ENCODE results near the gene HMGCS1.

HMGCS1 gene

GRCh38 chr5:43245724-43246385 lies 67.4 kb downstream of the HMGCS1 start:
- in situ Hi-C loops (cut with HindIII; ENCODE audit: low sequenced_read_pairs): no loop called here
- no peak overlapping the region for H3K4me3 ChIP-seq (ENCODE audit: low read depth, low read length)
- TF ChIP-seq CTCF (IDR thresholded peaks at IDR 0.05; ENCODE audit: low read depth, low read length, missing control alignments): no peak
- DNase-seq (ENCODE audit: low read depth): no peak

- no peak for TF ChIP-seq CTCF (IDR thresholded peaks at IDR 0.05; ENCODE audit: low read depth, low read length, missing control alignments)
- in situ Hi-C loops (cut with HindIII; ENCODE audit: low sequenced_read_pairs): no loop called here
- no peak for DNase-seq (ENCODE audit: low read depth)
- H3K4me3 ChIP-seq (ENCODE audit: low read depth, low read length): no peak overlapping the region
Observed at GRCh38 chr5:43244823-43245565, 68.2 kb downstream of the HMGCS1 start.

- no peak for TF ChIP-seq CTCF (IDR thresholded peaks at IDR 0.05; ENCODE audit: low read depth, low read length, missing control alignments)
- DNase-seq (ENCODE audit: low read depth): no peak
- no peak overlapping the region for H3K4me3 ChIP-seq (ENCODE audit: low read depth, low read length)
- in situ Hi-C loops (cut with HindIII; ENCODE audit: low sequenced_read_pairs): no loop called here
Observed at GRCh38 chr5:43243270-43243669, 69.9 kb downstream of the HMGCS1 start.

GRCh38 chr5:43242196-43242595 lies 71.0 kb downstream of the HMGCS1 start:
- H3K4me3 ChIP-seq (ENCODE audit: low read depth, low read length): no peak overlapping the region
- in situ Hi-C loops (cut with HindIII; ENCODE audit: low sequenced_read_pairs): no loop called here
- no peak for TF ChIP-seq CTCF (IDR thresholded peaks at IDR 0.05; ENCODE audit: low read depth, low read length, missing control alignments)
- no peak for DNase-seq (ENCODE audit: low read depth)
